Heart right ventricle (tissue), 16 donors: ENCODE measurements around the gene CERS1. TPM values are rescaled to one million over a fixed set of nuclear protein-coding genes. Genes with fewer than 3 reads are reported as not detected.

Experiments
- ATAC-seq, 8 donors: fragments of 200-7000 bp; cut with Tn5 transposase; one replicate each; pipeline ENCODE4 v1.9.1; 2020; ENCODE audit warnings: mild to moderate bottlenecking in 8 of 8, moderate library complexity in 8 of 8, moderate number of reproducible peaks in 1 of 8
- DNase-seq, 2 donors: peaks; one replicate each; pipeline ENCODE4 v3.0.0-alpha.2; 2020
- H3K27ac ChIP-seq, 10 donors: fragments of 200-600 bp; sonication (generic) in 2 of 10; one replicate each; pipeline versions ENCODE4 v1.5.0 to v1.8.0; 2020 to 2022; ENCODE audit warnings: mild to moderate bottlenecking in 3 of 10
- H3K27me3 ChIP-seq, 7 donors: fragments of 200-600 bp; one replicate each; pipeline ENCODE4 v1.8.0; 2021 to 2022; ENCODE audit warnings: mild to moderate bottlenecking in 2 of 7
- H3K36me3 ChIP-seq, 9 donors: fragments of 200-600 bp; sonication (generic) in 1 of 9; one replicate each; pipeline versions ENCODE4 v1.5.0 to v1.8.0; 2020 to 2022; ENCODE audit warnings: mild to moderate bottlenecking in 2 of 9
- H3K4me1 ChIP-seq, 9 donors: fragments of 200-600 bp; sonication (generic) in 1 of 9; one replicate each; pipeline versions ENCODE4 v1.5.0 to v1.8.0; 2020 to 2022; ENCODE audit warnings: mild to moderate bottlenecking in 4 of 9
- H3K4me3 ChIP-seq, 10 donors: fragments of 200-600 bp; sonication (generic) in 2 of 10; one replicate each; pipeline versions ENCODE4 v1.5.0 to v1.8.0; 2020 to 2022; ENCODE audit warnings: mild to moderate bottlenecking in 7 of 10, moderate library complexity in 2 of 10
- H3K9me3 ChIP-seq, 11 donors: fragments of 200-600 bp in 10 of 11; sonication (generic) in 2 of 11; one replicate each; pipeline versions ENCODE4 v1.5.0 to v1.8.0; 2013 to 2022; ENCODE audit warnings: mild to moderate bottlenecking in 2 of 11, control low read depth in 1 of 11, moderate library complexity in 1 of 11
- WGBS, 2 donors: extraction: QIAGEN DNeasy Blood & Tissue Kit; methylation state at CpG; one replicate each; pipeline ENCODE4 v1.1.7; 2013; ENCODE audit warnings: inconsistent platforms in 1 of 2; 5-methylcytosine and 5-hydroxymethylcytosine counted together
- intact Hi-C, 10 donors: fragments of 100-400 bp; cut with DNase I; formaldehyde crosslinking; loops; one replicate each; pipeline versions ENCODE4 v1.11.1 to v1.14.2; 2022
- polyA plus RNA-seq, 2 donors: library from polyadenylated mRNA; stranded (reverse); fragments of 200-250 nt; gene quantifications; one replicate each; pipeline ENCODE4 v1.2.3, GENCODE V29; 2013
- total RNA-seq, 10 donors: library from RNA; stranded (reverse); fragmentation: NEBNext Ultra II Directional in 3 of 10; extraction: Animal tissue kit (Norgen Biotek cat#: 25700) in 3 of 10; gene quantifications; one replicate each; pipeline versions ENCODE4 v1.2.1 to v1.2.4, GENCODE V29; 2021 to 2023
- TF ChIP-seq, protein P1 (sequence below), 9 donors: fragments of 200-600 bp; sonication (generic) in 2 of 9; IDR thresholded peaks; one replicate each; pipeline versions ENCODE4 v1.5.0 to v1.8.0; 2021 to 2022; ENCODE audit warnings: antibody characterized with exemption in 9 of 9, mild to moderate bottlenecking in 5 of 9, moderate library complexity in 1 of 9
- donor health status: Arrhythmogenic right ventricular cardiomyopathy.
- donor health status: ischemic (EF 13 %, LVEDD 7.1; RV severe dilation, severe dysfunction).
- donor health status: healthy with polysubstance abuse.
- donor health status: DM: no; HTN: yes; CAD: no.
- donor health status: DM: no; HTN: no; CAD: no.
- donor health status: ischemic (EF 25% LVEDD 6.9; RV normal size, moderate dysfunction).
- donor health status: ischemic (EF 25% LVEDD 5.7; RV mildly dilated, moderate dysfunction).
- donor health status: healthy.
- donor health status: DM: yes; HTN: yes; CAD: no.
- donor health status: Ischemic cardiomyopathy.
- donor health status: ischemic (EF 35%, LVEDD 5.7; RV mildly dilated, moderate dysfunction).
- donor health status: nonischemic (EF 11% LVEDD 7.7; RV severe dilation, severe dysfunction).
- donor health status: DM: yes; HTN: yes; CAD: no.
- donor health status: PGD.
- donor health status: ischemic (EF 29% LVEDD 5.4; RV normal size, mild dysfunction).
- donor health status: nonischemic (EF 23%, LVEDD 6.1; RV moderate dilation, normal function).

Gene CERS1
- total and polyA plus RNA-seq, 12 donors = 0.37 to 3.3 (median 1.0) TPM

GRCh38 chr19:18869781-18870530, 26.0 kb downstream of the CERS1 start:
- Histone ChIP-seq H3K27me3 (peaks cover 0 to 39% (median 15%) of the 10 kb centered on the region in 7 donors), H3K4me1 (peaks cover 0 to 28% (median 17%) of the 10 kb centered on the region in 9 donors), H3K9me3 (no peaks in the 10 kb centered on the region), H3K27ac (no peak overlapping the region), H3K4me3 (no peak overlapping the region), H3K36me3 (peaks cover 0 to 35% (median 25%) of the 10 kb centered on the region in 9 donors)
- ATAC-seq = peak in 1 of 8 donors; percentile 22
- TF ChIP-seq, protein P1, sequence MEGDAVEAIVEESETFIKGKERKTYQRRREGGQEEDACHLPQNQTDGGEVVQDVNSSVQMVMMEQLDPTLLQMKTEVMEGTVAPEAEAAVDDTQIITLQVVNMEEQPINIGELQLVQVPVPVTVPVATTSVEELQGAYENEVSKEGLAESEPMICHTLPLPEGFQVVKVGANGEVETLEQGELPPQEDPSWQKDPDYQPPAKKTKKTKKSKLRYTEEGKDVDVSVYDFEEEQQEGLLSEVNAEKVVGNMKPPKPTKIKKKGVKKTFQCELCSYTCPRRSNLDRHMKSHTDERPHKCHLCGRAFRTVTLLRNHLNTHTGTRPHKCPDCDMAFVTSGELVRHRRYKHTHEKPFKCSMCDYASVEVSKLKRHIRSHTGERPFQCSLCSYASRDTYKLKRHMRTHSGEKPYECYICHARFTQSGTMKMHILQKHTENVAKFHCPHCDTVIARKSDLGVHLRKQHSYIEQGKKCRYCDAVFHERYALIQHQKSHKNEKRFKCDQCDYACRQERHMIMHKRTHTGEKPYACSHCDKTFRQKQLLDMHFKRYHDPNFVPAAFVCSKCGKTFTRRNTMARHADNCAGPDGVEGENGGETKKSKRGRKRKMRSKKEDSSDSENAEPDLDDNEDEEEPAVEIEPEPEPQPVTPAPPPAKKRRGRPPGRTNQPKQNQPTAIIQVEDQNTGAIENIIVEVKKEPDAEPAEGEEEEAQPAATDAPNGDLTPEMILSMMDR (IDR thresholded peaks at IDR 0.05) = no peak
- 8 to 13% methylated on average over 46 to 62 of the region's 62 CpGs for WGBS, 2 donors
- intact Hi-C loops = loop anchor here in 1 of 10 donors (5.0 kb wide), 1 partner anchor 278 kb away; no protein-coding TSS in a partner anchor
- DNase-seq = no peak

- Histone ChIP-seq H3K4me1 (peaks cover 0 to 28% (median 17%) of the 10 kb centered on the region in 9 donors), H3K27ac (no peak overlapping the region), H3K36me3 (peaks cover 2 to 44% (median 33%) of the 10 kb centered on the region in 9 donors), H3K9me3 (no peaks in the 10 kb centered on the region), H3K27me3 (peaks cover 0 to 39% (median 15%) of the 10 kb centered on the region in 7 donors), H3K4me3 (no peak overlapping the region)
- DNase-seq (no peak), ATAC-seq (no peak)
- TF ChIP-seq, protein P1 (IDR thresholded peaks at IDR 0.05) = no peak
- intact Hi-C loops = loop anchor here in 1 of 10 donors (5.0 kb wide), 1 partner anchor 277 kb away; no protein-coding TSS in a partner anchor
- WGBS, 2 donors = 3 to 20% methylated on average over 48 to 71 of the region's 71 CpGs
Observed at GRCh38 chr19:18869023-18869618, 26.8 kb downstream of the CERS1 start.

GRCh38 chr19:18868380-18869022, 27.5 kb downstream of the CERS1 start:
- WGBS, 2 donors = 33 to 53% methylated on average over 60 to 77 of the region's 77 CpGs
- H3K27ac ChIP-seq = no peak overlapping the region
- H3K36me3 ChIP-seq = peaks cover 3 to 50% (median 38%) of the 10 kb centered on the region in 9 donors
- H3K9me3 ChIP-seq = no peaks in the 10 kb centered on the region
- DNase-seq (no peak), ATAC-seq (peak in 2 of 8 donors; percentile 9 to 16)
- peaks cover 0 to 28% (median 17%) of the 10 kb centered on the region in 9 donors for H3K4me1 ChIP-seq
- TF ChIP-seq, protein P1 (IDR thresholded peaks at IDR 0.05) = no peak
- intact Hi-C loops = loop anchor here in 1 of 10 donors (5.0 kb wide), 1 partner anchor 276 kb away; no protein-coding TSS in a partner anchor
- no peak overlapping the region for H3K4me3 ChIP-seq
- H3K27me3 ChIP-seq = peaks cover 0 to 39% (median 15%) of the 10 kb centered on the region in 7 donors

GRCh38 chr19:18867751-18868150, 28.2 kb downstream of the CERS1 start:
- TF ChIP-seq, protein P1 (IDR thresholded peaks at IDR 0.05) = no peak
- H3K27ac ChIP-seq = no peak overlapping the region
- ATAC-seq (no peak), DNase-seq (no peak)
- peaks cover 0 to 28% (median 17%) of the 10 kb centered on the region in 9 donors for H3K4me1 ChIP-seq
- no peak overlapping the region for H3K4me3 ChIP-seq
- H3K9me3 ChIP-seq = no peaks in the 10 kb centered on the region
- intact Hi-C loops = loop anchor here in 1 of 10 donors (5.0 kb wide), 1 partner anchor 275 kb away; no protein-coding TSS in a partner anchor
- peaks cover 4 to 57% (median 46%) of the 10 kb centered on the region in 9 donors for H3K36me3 ChIP-seq
- peaks cover 0 to 34% (median 15%) of the 10 kb centered on the region in 7 donors for H3K27me3 ChIP-seq
- WGBS, 2 donors = 95 to 98% methylated on average over 23 of the region's 23 CpGs
